Measurements from ENCODE around the gene SCFD2.

DNA sequence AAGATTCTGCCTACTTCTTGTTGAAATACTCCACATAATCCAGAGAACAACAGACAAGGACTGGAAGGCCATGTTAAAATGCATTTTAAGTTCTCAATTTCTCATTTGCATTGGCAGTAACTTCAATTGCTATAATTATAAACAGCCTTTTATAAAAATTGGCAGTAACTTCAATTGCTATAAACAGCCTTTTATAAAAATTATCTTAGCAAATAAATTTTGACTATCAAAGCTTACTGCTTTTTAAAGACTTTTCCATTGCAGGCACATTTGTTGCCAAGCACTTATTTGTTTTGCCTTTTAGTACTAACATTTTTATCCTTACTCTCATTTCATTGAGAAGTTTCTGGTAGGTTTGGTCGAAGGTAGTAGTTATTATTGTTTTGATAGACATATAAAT lies 17.8 kb downstream of the SCFD2 start:
- TF ChIP-seq CTCF (IDR thresholded peaks at IDR 0.05 in 4 of 5, conservative IDR thresholded peaks at IDR 0.05 in 1 of 5): no peak
- TF ChIP-seq POLR2A (IDR thresholded peaks at IDR 0.05): no peak
